HG03439 (cell line): Measurements from ENCODE around the gene GSC.

ENCODE experiments used
- ATAC-seq: cut with Tn5 transposase; IDR thresholded peaks from one replicate; pipeline ENCODE4 v1.9.1; 2021; ENCODE audit warnings: mild to moderate bottlenecking, moderate library complexity; ENCODE audit not compliant: unreplicated experiment

GSC gene

GRCh38 chr14:94772548-94772947, 2.6 kb upstream of the GSC start:
- ATAC-seq = no peak

GRCh38 chr14:94771906-94772490, 2.1 kb upstream of the GSC start:
- no peak for ATAC-seq

- no peak for ATAC-seq
Observed at GRCh38 chr14:94771158-94771905, 1.4 kb upstream of the GSC start.

GRCh38 chr14:94770815-94771157, 873 bp upstream of the GSC start:
- ATAC-seq = no peak

- no peak for ATAC-seq
Observed at GRCh38 chr14:94770251-94770749, 387 bp upstream of the GSC start.

- no peak for ATAC-seq
Observed at GRCh38 chr14:94768521-94769390, 1.2 kb downstream of the GSC start.

- ATAC-seq = no peak
Observed at GRCh38 chr14:94768141-94768520, 1.8 kb downstream of the GSC start.

GRCh38 chr14:94767321-94767878, 2.5 kb downstream of the GSC start:
- no peak for ATAC-seq

- ATAC-seq = no peak
Observed at GRCh38 chr14:94764573-94764972, 5.3 kb downstream of the GSC start.

- no peak for ATAC-seq
Observed at GRCh38 chr14:94762431-94762830, 7.5 kb downstream of the GSC start.

GRCh38 chr14:94761997-94762377, 7.9 kb downstream of the GSC start:
- no peak for ATAC-seq

GRCh38 chr14:94761348-94761996, 8.4 kb downstream of the GSC start:
- no peak for ATAC-seq

- no peak for ATAC-seq
Observed at GRCh38 chr14:94756310-94756882, 13.5 kb downstream of the GSC start.

- ATAC-seq = no peak
Observed at GRCh38 chr14:94754391-94754942, 15.4 kb downstream of the GSC start.

- no peak for ATAC-seq
Observed at GRCh38 chr14:94752591-94753436, 17.1 kb downstream of the GSC start.

- no peak for ATAC-seq
Observed at GRCh38 chr14:94751956-94752355, 18.0 kb downstream of the GSC start.

GRCh38 chr14:94751321-94751720, 18.6 kb downstream of the GSC start:
- ATAC-seq = no peak

GRCh38 chr14:94750371-94750770, 19.5 kb downstream of the GSC start:
- no peak for ATAC-seq

GRCh38 chr14:94748667-94749347, 21.1 kb downstream of the GSC start:
- no peak for ATAC-seq
